ENCODE data around the gene DIAPH2. TPM values are rescaled to one million over a fixed set of nuclear protein-coding genes. Genes with fewer than 3 reads are reported as not detected.

The DIAPH2 gene
- total RNA-seq, 2 experiments from 2014 or later: 10.0 to 10.6 TPM

GRCh38 chrX:97314345-97314744 is 629.7 kb downstream of the DIAPH2 start:
- intact Hi-C loops (cut with micrococcal nuclease): no loop called here
- H3K27ac Mint-ChIP-seq: no peak overlapping the region
- H3K27me3 Mint-ChIP-seq: no peaks in the 10 kb centered on the region
- DNase-seq: no peak
- H3K9me3 Mint-ChIP-seq: no peaks in the 10 kb centered on the region
- CTCF ChIA-PET: no interaction called here
- no peaks in the 10 kb centered on the region for H3K36me3 Mint-ChIP-seq
- H3K4me3 Mint-ChIP-seq: no peak overlapping the region
- no peaks in the 10 kb centered on the region for H3K4me1 Mint-ChIP-seq (ENCODE audit: low read depth)
- POLR2A ChIA-PET: no interaction called here

DNA sequence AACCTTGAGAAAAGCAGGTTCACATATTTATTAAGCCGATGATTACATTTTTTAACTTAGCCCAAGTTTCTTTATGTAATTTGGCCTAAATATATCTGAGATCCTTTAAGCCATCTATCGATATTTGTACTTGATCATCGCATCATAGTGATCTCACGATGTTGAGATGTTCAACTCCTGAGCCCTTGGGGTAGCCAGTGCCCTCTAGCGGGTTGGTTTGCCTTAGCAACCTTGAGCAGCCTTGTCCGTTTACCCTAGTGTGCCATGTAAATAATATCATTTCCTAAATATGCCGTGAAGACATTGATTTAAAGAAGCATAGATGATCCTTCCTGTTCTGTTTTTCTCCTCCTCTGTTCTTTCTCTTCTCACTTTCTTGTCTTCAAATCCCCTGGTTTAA is 631.3 kb downstream of the DIAPH2 start:
- H3K27me3 Mint-ChIP-seq: no peaks in the 10 kb centered on the region
- H3K4me1 Mint-ChIP-seq (ENCODE audit: low read depth): no peaks in the 10 kb centered on the region
- H3K4me3 Mint-ChIP-seq: no peak overlapping the region
- intact Hi-C loops (cut with micrococcal nuclease): no loop called here
- no peaks in the 10 kb centered on the region for H3K9me3 Mint-ChIP-seq
- POLR2A ChIA-PET: no interaction called here
- H3K27ac Mint-ChIP-seq: no peak overlapping the region
- CTCF ChIA-PET: no interaction called here
- DNase-seq: no peak
- no peaks in the 10 kb centered on the region for H3K36me3 Mint-ChIP-seq

DNA sequence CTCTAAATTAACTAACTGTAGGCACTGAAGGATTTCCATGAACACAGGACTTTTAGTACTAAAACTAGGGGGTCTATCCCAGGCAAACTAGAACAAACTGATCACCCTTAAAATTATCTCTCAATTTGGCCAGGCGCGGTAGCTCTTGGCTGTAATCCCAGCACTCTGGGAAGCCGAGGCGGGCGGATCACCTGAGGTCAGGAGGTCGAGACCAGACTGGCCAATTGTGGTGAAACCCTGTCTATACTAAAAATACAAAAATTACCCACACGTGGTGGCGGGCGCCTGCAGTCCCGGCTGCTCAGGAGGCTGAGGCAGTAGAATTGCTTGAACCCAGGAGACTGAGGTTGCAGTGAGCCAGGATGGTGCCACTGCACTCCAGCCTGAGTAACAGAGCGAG is 635.7 kb downstream of the DIAPH2 start:
- H3K27me3 Mint-ChIP-seq: no peaks in the 10 kb centered on the region
- H3K27ac Mint-ChIP-seq: no peak overlapping the region
- no peaks in the 10 kb centered on the region for H3K9me3 Mint-ChIP-seq
- CTCF ChIA-PET: interaction anchor here (0.8 kb wide), 1 partner anchor 110 kb away, joined by 3 read pairs; no protein-coding TSS in a partner anchor
- no peak overlapping the region for H3K4me3 Mint-ChIP-seq
- intact Hi-C loops (cut with micrococcal nuclease): no loop called here
- H3K4me1 Mint-ChIP-seq (ENCODE audit: low read depth): no peaks in the 10 kb centered on the region
- no peak for DNase-seq
- POLR2A ChIA-PET: no interaction called here
- no peaks in the 10 kb centered on the region for H3K36me3 Mint-ChIP-seq

- CTCF ChIA-PET: no interaction called here
- H3K27ac Mint-ChIP-seq: no peak overlapping the region
These were observed 637.8 kb downstream of the DIAPH2 start for GRCh38 chrX:97322401-97322800.

DNA sequence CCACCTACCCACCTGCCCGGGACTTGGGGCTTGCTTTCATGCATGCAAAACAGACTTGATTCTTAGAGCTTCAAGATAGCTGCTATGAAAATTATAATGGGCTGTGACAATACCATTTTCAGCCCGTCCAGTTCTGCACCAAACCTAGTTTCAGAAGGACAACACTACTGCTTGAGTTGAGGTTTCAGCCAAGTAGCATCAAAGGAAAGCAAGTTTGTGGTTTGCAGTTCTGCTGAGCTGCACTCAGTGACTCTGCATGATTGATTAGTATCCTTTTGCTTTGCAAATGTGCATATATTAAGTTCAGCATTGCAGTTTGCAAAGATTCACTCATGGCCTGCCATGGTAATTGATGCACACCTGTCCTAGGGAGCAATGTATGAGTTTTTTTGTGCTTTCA is 641.8 kb downstream of the DIAPH2 start:
- intact Hi-C loops (cut with micrococcal nuclease): no loop called here
- DNase-seq: no peak
- CTCF ChIA-PET: no interaction called here

More at GRCh38 chrX:97322401-97322800, 637.8 kb downstream of the DIAPH2 start:
- POLR2A ChIA-PET: no interaction called here
- Mint-ChIP-seq H3K4me1 (ENCODE audit: low read depth) (no peaks in the 10 kb centered on the region), H3K9me3 (no peaks in the 10 kb centered on the region), H3K4me3 (no peak overlapping the region), H3K27me3 (no peaks in the 10 kb centered on the region), H3K36me3 (no peaks in the 10 kb centered on the region)
- no peak for DNase-seq
- intact Hi-C loops (cut with micrococcal nuclease): no loop called here

GRCh38 chrX:97328853-97329390 is 644.3 kb downstream of the DIAPH2 start:
- intact Hi-C loops (cut with micrococcal nuclease): no loop called here
- Mint-ChIP-seq H3K27me3 (no peaks in the 10 kb centered on the region), H3K4me1 (ENCODE audit: low read depth) (peaks cover 3% of the 10 kb centered on the region), H3K36me3 (peaks cover 2% of the 10 kb centered on the region), H3K4me3 (no peak overlapping the region), H3K9me3 (no peaks in the 10 kb centered on the region), H3K27ac (no peak overlapping the region)
- ChIA-PET CTCF (no interaction called here), POLR2A (no interaction called here)
- DNase-seq: no peak

More for the DNA sequence above, 641.8 kb downstream of the DIAPH2 start:
- H3K27me3 Mint-ChIP-seq: no peaks in the 10 kb centered on the region
- H3K4me3 Mint-ChIP-seq: no peak overlapping the region
- H3K4me1 Mint-ChIP-seq (ENCODE audit: low read depth): peaks cover 3% of the 10 kb centered on the region
- no peaks in the 10 kb centered on the region for H3K9me3 Mint-ChIP-seq
- POLR2A ChIA-PET: no interaction called here
- no peaks in the 10 kb centered on the region for H3K36me3 Mint-ChIP-seq
- no peak overlapping the region for H3K27ac Mint-ChIP-seq

- POLR2A ChIA-PET: no interaction called here
- peaks cover 2% of the 10 kb centered on the region for H3K36me3 Mint-ChIP-seq
- H3K9me3 Mint-ChIP-seq: no peaks in the 10 kb centered on the region
- peaks cover 3% of the 10 kb centered on the region for H3K4me1 Mint-ChIP-seq (ENCODE audit: low read depth)
- CTCF ChIA-PET: no interaction called here
- DNase-seq: peak; percentile 9
- no peaks in the 10 kb centered on the region for H3K27me3 Mint-ChIP-seq
- H3K4me3 Mint-ChIP-seq: no peak overlapping the region
- intact Hi-C loops (cut with micrococcal nuclease): no loop called here
- H3K27ac Mint-ChIP-seq: no peak overlapping the region
These were observed 645.5 kb downstream of the DIAPH2 start for GRCh38 chrX:97330151-97330550.

- Mint-ChIP-seq H3K4me1 (ENCODE audit: low read depth) (peaks cover 3% of the 10 kb centered on the region), H3K27ac (no peak overlapping the region), H3K9me3 (no peaks in the 10 kb centered on the region), H3K4me3 (no peak overlapping the region), H3K27me3 (no peaks in the 10 kb centered on the region), H3K36me3 (peaks cover 2% of the 10 kb centered on the region)
- ChIA-PET POLR2A (no interaction called here), CTCF (no interaction called here)
- intact Hi-C loops (cut with micrococcal nuclease): no loop called here
- no peak for DNase-seq
These were observed 648.3 kb downstream of the DIAPH2 start for GRCh38 chrX:97332963-97333362.

GRCh38 chrX:97334850-97335249 is 650.2 kb downstream of the DIAPH2 start:
- no peaks in the 10 kb centered on the region for H3K27me3 Mint-ChIP-seq
- no peaks in the 10 kb centered on the region for H3K9me3 Mint-ChIP-seq
- POLR2A ChIA-PET: no interaction called here

GRCh38 chrX:97344724-97345123 is 660.1 kb downstream of the DIAPH2 start:
- H3K4me1 Mint-ChIP-seq (ENCODE audit: low read depth): no peaks in the 10 kb centered on the region
- ChIA-PET POLR2A (no interaction called here), CTCF (no interaction called here)
- H3K27me3 Mint-ChIP-seq: no peaks in the 10 kb centered on the region
- H3K27ac Mint-ChIP-seq: no peak overlapping the region
- no peaks in the 10 kb centered on the region for H3K9me3 Mint-ChIP-seq
- H3K4me3 Mint-ChIP-seq: no peak overlapping the region
- H3K36me3 Mint-ChIP-seq: no peaks in the 10 kb centered on the region
- intact Hi-C loops (cut with micrococcal nuclease): no loop called here
- no peak for DNase-seq

More at GRCh38 chrX:97334850-97335249, 650.2 kb downstream of the DIAPH2 start:
- intact Hi-C loops (cut with micrococcal nuclease): no loop called here
- no peak overlapping the region for H3K4me3 Mint-ChIP-seq
- H3K27ac Mint-ChIP-seq: no peak overlapping the region
- H3K36me3 Mint-ChIP-seq: peaks cover 2% of the 10 kb centered on the region
- CTCF ChIA-PET: no interaction called here
- no peak for DNase-seq
- peaks cover 3% of the 10 kb centered on the region for H3K4me1 Mint-ChIP-seq (ENCODE audit: low read depth)

GRCh38 chrX:97358941-97359340 is 674.3 kb downstream of the DIAPH2 start:
- Mint-ChIP-seq H3K27me3 (no peaks in the 10 kb centered on the region), H3K4me3 (no peak overlapping the region), H3K27ac (no peak overlapping the region), H3K9me3 (no peaks in the 10 kb centered on the region), H3K4me1 (ENCODE audit: low read depth) (no peaks in the 10 kb centered on the region), H3K36me3 (no peaks in the 10 kb centered on the region)
- POLR2A ChIA-PET: no interaction called here
- intact Hi-C loops (cut with micrococcal nuclease): no loop called here
- no peak for DNase-seq
- CTCF ChIA-PET: no interaction called here

DNA sequence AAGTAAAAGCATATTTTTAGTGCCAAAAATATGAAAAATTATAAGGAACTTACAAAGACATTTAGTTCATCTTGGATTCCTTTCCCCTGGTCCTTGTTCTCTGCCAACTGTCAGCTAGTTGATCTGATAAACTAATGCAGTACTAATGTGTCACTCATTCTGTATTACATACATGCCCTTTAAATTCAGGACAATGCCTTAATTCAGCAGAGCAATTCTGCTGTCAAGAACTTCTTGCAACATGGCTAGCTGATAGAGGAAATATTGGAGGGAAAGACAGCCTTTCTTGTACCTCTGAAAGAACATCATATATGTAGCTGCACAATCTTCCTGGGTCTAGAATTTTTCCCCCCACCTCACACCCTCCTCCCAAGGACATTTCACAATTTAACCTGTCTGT is 679.2 kb downstream of the DIAPH2 start:
- Mint-ChIP-seq H3K4me1 (ENCODE audit: low read depth) (no peaks in the 10 kb centered on the region), H3K9me3 (no peaks in the 10 kb centered on the region), H3K36me3 (no peaks in the 10 kb centered on the region), H3K27ac (no peak overlapping the region), H3K4me3 (no peak overlapping the region), H3K27me3 (no peaks in the 10 kb centered on the region)
- CTCF ChIA-PET: interaction anchor here (1.4 kb wide), 1 partner anchor 9 kb away, joined by 3 read pairs; no protein-coding TSS in a partner anchor
- POLR2A ChIA-PET: no interaction called here
- DNase-seq: no peak
- intact Hi-C loops (cut with micrococcal nuclease): no loop called here

GRCh38 chrX:97366237-97366636 is 681.6 kb downstream of the DIAPH2 start:
- DNase-seq: no peak
- CTCF ChIA-PET: no interaction called here
- H3K4me3 Mint-ChIP-seq: no peak overlapping the region
- no peaks in the 10 kb centered on the region for H3K4me1 Mint-ChIP-seq (ENCODE audit: low read depth)
- H3K27ac Mint-ChIP-seq: no peak overlapping the region
- intact Hi-C loops (cut with micrococcal nuclease): no loop called here
- POLR2A ChIA-PET: no interaction called here
- no peaks in the 10 kb centered on the region for H3K36me3 Mint-ChIP-seq
- H3K27me3 Mint-ChIP-seq: no peaks in the 10 kb centered on the region
- H3K9me3 Mint-ChIP-seq: no peaks in the 10 kb centered on the region

Data from activated CD4-positive, alpha-beta memory T cell treated with anti-CD3 and anti-CD28 coated beads for 36 hours (primary cell).